ENCODE measurements around the gene TRABD2A. TPM values are rescaled to one million over a fixed set of nuclear protein-coding genes. Genes with fewer than 3 reads are reported as not detected.

The TRABD2A gene
- total and polyA plus RNA-seq, 2 of the 13 experiments (the other 11 are each of a cell fraction or from before 2014, with no cell fraction given) = 0.15 TPM; not detected in 1

DNA sequence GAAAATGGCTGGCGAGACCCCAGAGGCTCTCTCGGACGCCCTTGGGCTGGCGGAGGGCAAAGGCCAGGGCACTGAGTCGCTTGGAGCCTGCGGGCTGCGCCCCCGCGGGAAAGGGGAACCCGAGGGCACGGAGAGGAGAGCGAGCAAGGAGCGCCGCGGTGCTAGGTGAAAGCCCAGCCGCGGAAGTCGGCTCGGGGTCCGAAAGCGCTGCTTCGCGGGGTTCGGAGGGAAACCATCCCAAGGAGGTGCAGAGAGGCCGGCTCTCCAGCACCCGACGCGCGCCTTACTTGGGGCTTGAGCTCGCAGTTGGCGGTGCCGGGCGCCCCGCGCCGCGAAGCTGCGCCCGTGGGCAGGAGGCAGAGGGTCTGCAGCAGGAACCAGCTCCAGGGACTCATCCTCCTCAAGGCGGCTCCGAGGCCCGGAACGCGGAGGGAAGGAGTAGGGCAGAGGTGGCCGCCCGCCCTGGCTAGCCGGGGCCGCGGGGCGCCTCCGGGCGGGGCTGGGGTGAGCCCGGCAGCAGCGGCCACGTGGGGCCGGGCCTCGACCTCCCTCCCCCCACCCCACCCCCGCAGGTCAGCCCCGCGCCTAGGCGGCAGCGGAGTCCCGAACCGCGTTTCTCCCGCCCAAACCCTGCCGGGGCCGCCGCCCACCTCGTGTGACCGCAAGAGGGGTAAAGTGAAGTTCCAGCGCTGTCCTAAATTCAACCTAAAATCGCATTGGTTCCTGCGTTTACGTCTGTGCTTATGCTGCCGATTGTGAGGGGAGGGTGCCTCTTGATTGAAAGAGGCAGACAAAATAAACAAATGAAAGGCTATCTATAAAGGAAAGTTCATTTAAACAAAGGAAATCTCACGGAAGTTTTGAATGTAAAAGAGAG, at the start of gene TRABD2A (continued):
- no peak for TF ChIP-seq MAFF (IDR thresholded peaks at IDR 0.05; ENCODE audit: low read depth, low read length)
- no peak for TF ChIP-seq ZNF747 (CRISPR knock-in tag; IDR thresholded peaks at IDR 0.05; ENCODE audit: borderline replicate concordance)
- TF ChIP-seq, protein P1, sequence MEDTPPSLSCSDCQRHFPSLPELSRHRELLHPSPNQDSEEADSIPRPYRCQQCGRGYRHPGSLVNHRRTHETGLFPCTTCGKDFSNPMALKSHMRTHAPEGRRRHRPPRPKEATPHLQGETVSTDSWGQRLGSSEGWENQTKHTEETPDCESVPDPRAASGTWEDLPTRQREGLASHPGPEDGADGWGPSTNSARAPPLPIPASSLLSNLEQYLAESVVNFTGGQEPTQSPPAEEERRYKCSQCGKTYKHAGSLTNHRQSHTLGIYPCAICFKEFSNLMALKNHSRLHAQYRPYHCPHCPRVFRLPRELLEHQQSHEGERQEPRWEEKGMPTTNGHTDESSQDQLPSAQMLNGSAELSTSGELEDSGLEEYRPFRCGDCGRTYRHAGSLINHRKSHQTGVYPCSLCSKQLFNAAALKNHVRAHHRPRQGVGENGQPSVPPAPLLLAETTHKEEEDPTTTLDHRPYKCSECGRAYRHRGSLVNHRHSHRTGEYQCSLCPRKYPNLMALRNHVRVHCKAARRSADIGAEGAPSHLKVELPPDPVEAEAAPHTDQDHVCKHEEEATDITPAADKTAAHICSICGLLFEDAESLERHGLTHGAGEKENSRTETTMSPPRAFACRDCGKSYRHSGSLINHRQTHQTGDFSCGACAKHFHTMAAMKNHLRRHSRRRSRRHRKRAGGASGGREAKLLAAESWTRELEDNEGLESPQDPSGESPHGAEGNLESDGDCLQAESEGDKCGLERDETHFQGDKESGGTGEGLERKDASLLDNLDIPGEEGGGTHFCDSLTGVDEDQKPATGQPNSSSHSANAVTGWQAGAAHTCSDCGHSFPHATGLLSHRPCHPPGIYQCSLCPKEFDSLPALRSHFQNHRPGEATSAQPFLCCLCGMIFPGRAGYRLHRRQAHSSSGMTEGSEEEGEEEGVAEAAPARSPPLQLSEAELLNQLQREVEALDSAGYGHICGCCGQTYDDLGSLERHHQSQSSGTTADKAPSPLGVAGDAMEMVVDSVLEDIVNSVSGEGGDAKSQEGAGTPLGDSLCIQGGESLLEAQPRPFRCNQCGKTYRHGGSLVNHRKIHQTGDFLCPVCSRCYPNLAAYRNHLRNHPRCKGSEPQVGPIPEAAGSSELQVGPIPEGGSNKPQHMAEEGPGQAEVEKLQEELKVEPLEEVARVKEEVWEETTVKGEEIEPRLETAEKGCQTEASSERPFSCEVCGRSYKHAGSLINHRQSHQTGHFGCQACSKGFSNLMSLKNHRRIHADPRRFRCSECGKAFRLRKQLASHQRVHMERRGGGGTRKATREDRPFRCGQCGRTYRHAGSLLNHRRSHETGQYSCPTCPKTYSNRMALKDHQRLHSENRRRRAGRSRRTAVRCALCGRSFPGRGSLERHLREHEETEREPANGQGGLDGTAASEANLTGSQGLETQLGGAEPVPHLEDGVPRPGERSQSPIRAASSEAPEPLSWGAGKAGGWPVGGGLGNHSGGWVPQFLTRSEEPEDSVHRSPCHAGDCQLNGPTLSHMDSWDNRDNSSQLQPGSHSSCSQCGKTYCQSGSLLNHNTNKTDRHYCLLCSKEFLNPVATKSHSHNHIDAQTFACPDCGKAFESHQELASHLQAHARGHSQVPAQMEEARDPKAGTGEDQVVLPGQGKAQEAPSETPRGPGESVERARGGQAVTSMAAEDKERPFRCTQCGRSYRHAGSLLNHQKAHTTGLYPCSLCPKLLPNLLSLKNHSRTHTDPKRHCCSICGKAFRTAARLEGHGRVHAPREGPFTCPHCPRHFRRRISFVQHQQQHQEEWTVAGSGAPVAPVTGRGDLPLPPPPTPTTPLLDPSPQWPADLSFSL (CRISPR knock-in tag; IDR thresholded peaks at IDR 0.05) = no peak
- TF ChIP-seq, protein P2, sequence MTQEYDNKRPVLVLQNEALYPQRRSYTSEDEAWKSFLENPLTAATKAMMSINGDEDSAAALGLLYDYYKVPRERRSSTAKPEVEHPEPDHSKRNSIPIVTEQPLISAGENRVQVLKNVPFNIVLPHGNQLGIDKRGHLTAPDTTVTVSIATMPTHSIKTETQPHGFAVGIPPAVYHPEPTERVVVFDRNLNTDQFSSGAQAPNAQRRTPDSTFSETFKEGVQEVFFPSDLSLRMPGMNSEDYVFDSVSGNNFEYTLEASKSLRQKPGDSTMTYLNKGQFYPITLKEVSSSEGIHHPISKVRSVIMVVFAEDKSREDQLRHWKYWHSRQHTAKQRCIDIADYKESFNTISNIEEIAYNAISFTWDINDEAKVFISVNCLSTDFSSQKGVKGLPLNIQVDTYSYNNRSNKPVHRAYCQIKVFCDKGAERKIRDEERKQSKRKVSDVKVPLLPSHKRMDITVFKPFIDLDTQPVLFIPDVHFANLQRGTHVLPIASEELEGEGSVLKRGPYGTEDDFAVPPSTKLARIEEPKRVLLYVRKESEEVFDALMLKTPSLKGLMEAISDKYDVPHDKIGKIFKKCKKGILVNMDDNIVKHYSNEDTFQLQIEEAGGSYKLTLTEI (CRISPR knock-in tag; conservative IDR thresholded peaks at IDR 0.05) = no peak
- TF ChIP-seq PTBP1 (IDR thresholded peaks at IDR 0.05; ENCODE audit: low read depth, low read length, poor library complexity, severe bottlenecking) = no peak
- no peak for TF ChIP-seq ZSCAN12 (CRISPR knock-in tag; IDR thresholded peaks at IDR 0.05)
- peak; percentile 50 for TF ChIP-seq ZNF883 (CRISPR knock-in tag; IDR thresholded peaks at IDR 0.05; ENCODE audit: not compliant biosample characterization)
- TF ChIP-seq ZFYVE20 (CRISPR knock-in tag; IDR thresholded peaks at IDR 0.05; ENCODE audit: borderline replicate concordance, low read depth) = no peak
- no peak for TF ChIP-seq ZNF839 (CRISPR knock-in tag; IDR thresholded peaks at IDR 0.05; ENCODE audit: borderline replicate concordance)
- no peak for TF ChIP-seq TBL1XR1 (IDR thresholded peaks at IDR 0.05; ENCODE audit: borderline replicate concordance, low read length, partially characterized antibody)
- TF ChIP-seq GABPB1 (CRISPR knock-in tag; IDR thresholded peaks at IDR 0.05) = peak; percentile 30; the same call in 1 of the 2 replicates
- TF ChIP-seq THAP11 (CRISPR knock-in tag; IDR thresholded peaks at IDR 0.05) = no peak
- TF ChIP-seq ZNF24 (IDR thresholded peaks at IDR 0.05) = no peak
- TF ChIP-seq, protein P3, sequence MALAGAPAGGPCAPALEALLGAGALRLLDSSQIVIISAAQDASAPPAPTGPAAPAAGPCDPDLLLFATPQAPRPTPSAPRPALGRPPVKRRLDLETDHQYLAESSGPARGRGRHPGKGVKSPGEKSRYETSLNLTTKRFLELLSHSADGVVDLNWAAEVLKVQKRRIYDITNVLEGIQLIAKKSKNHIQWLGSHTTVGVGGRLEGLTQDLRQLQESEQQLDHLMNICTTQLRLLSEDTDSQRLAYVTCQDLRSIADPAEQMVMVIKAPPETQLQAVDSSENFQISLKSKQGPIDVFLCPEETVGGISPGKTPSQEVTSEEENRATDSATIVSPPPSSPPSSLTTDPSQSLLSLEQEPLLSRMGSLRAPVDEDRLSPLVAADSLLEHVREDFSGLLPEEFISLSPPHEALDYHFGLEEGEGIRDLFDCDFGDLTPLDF (CRISPR knock-in tag; IDR thresholded peaks at IDR 0.05) = no peak
- TF ChIP-seq CC2D1A (CRISPR knock-in tag; IDR thresholded peaks at IDR 0.05) = no peak
- no peak for TF ChIP-seq ZMYM4 (CRISPR knock-in tag; IDR thresholded peaks at IDR 0.05)
- no peak for TF ChIP-seq ZNF570 (CRISPR knock-in tag; IDR thresholded peaks at IDR 0.05; ENCODE audit: borderline replicate concordance)
- no peak; the same call in 1 of the 2 replicates for TF ChIP-seq ZNF225 (CRISPR knock-in tag; IDR thresholded peaks at IDR 0.05)
- TF ChIP-seq TCF7L2 (IDR thresholded peaks at IDR 0.05; ENCODE audit: low read depth, low read length) = no peak
- TF ChIP-seq PAF1 (CRISPR knock-in tag; IDR thresholded peaks at IDR 0.05) = no peak
